ELR (cell line): ENCODE data around the gene TMEM255B.

Source experiments
- DNase-seq: peaks from one replicate; pipeline ENCODE4 v3.0.0-alpha.2; 2015; ENCODE audit warnings: low read depth

The TMEM255B gene

GRCh38 chr13:113862191-113862930, 103.3 kb downstream of the TMEM255B start:
- DNase-seq: peak; percentile 86

GRCh38 chr13:113862931-113863523, 104.0 kb downstream of the TMEM255B start:
- DNase-seq: peak; percentile 46

- DNase-seq: peak; percentile 68
These were observed 104.7 kb downstream of the TMEM255B start, which contains the start of gene GAS6 for GRCh38 chr13:113863524-113864272. Gene GAS6, minus strand, starts transcription at chr13:113864076. Its CDS starts 156 bp downstream, at chr13:113863920.

- DNase-seq: peak; percentile 59
These were observed 105.4 kb downstream of the TMEM255B start for GRCh38 chr13:113864273-113864890.

- no peak for DNase-seq
These were observed 106.4 kb downstream of the TMEM255B start for GRCh38 chr13:113865427-113865826.
